ENCODE measurements around the gene HPCAL4.

Gene HPCAL4

GRCh38 chr1:39713557-39713956 is 22.3 kb upstream of the HPCAL4 start:
- no peaks in the 10 kb centered on the region for H3K9me3 ChIP-seq (replicated peaks; ENCODE audit: insufficient read depth, low read length)
- no peak overlapping the region for H3K4me2 ChIP-seq (ENCODE audit: low read depth, low read length)
- H4K20me1 ChIP-seq (ENCODE audit: insufficient read depth, low read length) = no peaks in the 10 kb centered on the region
- H3K79me2 ChIP-seq (ENCODE audit: low read length) = no peaks in the 10 kb centered on the region
- no peak overlapping the region for H3K9ac ChIP-seq (ENCODE audit: low read length)
- H3K4me1 ChIP-seq (ENCODE audit: low read length) = no peaks in the 10 kb centered on the region
- no peak overlapping the region for H2AFZ ChIP-seq (ENCODE audit: low read length)
- no peaks in the 10 kb centered on the region for H3F3A ChIP-seq (ENCODE audit: insufficient read depth, low read length)
- H3K36me3 ChIP-seq (replicated peaks; ENCODE audit: insufficient read depth, low read length) = no peaks in the 10 kb centered on the region
- H3K4me3 ChIP-seq (ENCODE audit: low read length) = no peak overlapping the region
- no peak overlapping the region for H3K27ac ChIP-seq (ENCODE audit: low read length)
- no peak for DNase-seq
- TF ChIP-seq EZH2 (optimal IDR thresholded peaks at IDR 0.05; ENCODE audit: low read depth, low read length) (no peak), CTCF (IDR thresholded peaks at IDR 0.05; ENCODE audit: low read length) (no peak), EZH2phosphoT487 (IDR thresholded peaks at IDR 0.05; ENCODE audit: low read length) (no peak)
- no peaks in the 10 kb centered on the region for H3K27me3 ChIP-seq (replicated peaks; ENCODE audit: insufficient read depth, low read length)
- no peaks in the 10 kb centered on the region for H3K9me2 ChIP-seq (replicated peaks; ENCODE audit: insufficient read depth, low read length)

GRCh38 chr1:39711966-39712340 is 20.7 kb upstream of the HPCAL4 start:
- Histone ChIP-seq H3K4me1 (ENCODE audit: low read length) (no peaks in the 10 kb centered on the region), H2AFZ (ENCODE audit: low read length) (no peak overlapping the region), H3K27me3 (replicated peaks; ENCODE audit: insufficient read depth, low read length) (no peaks in the 10 kb centered on the region), H3K79me2 (ENCODE audit: low read length) (no peaks in the 10 kb centered on the region), H3F3A (ENCODE audit: insufficient read depth, low read length) (no peaks in the 10 kb centered on the region), H3K36me3 (replicated peaks; ENCODE audit: insufficient read depth, low read length) (no peaks in the 10 kb centered on the region), H3K9me2 (replicated peaks; ENCODE audit: insufficient read depth, low read length) (no peaks in the 10 kb centered on the region), H4K20me1 (ENCODE audit: insufficient read depth, low read length) (no peaks in the 10 kb centered on the region), H3K9ac (ENCODE audit: low read length) (no peak overlapping the region), H3K9me3 (replicated peaks; ENCODE audit: insufficient read depth, low read length) (no peaks in the 10 kb centered on the region), H3K4me2 (ENCODE audit: low read depth, low read length) (no peak overlapping the region), H3K27ac (ENCODE audit: low read length) (no peak overlapping the region), H3K4me3 (ENCODE audit: low read length) (no peak overlapping the region)
- no peak for TF ChIP-seq EZH2phosphoT487 (IDR thresholded peaks at IDR 0.05; ENCODE audit: low read length)
- DNase-seq = no peak

GRCh38 chr1:39711104-39711965 is 20.1 kb upstream of the HPCAL4 start:
- no peak overlapping the region for H3K4me3 ChIP-seq (ENCODE audit: low read length)
- no peaks in the 10 kb centered on the region for H3K36me3 ChIP-seq (replicated peaks; ENCODE audit: insufficient read depth, low read length)
- H3K79me2 ChIP-seq (ENCODE audit: low read length) = no peaks in the 10 kb centered on the region
- DNase-seq = no peak
- H2AFZ ChIP-seq (ENCODE audit: low read length) = no peak overlapping the region
- H3K9me2 ChIP-seq (replicated peaks; ENCODE audit: insufficient read depth, low read length) = no peaks in the 10 kb centered on the region
- H3K27me3 ChIP-seq (replicated peaks; ENCODE audit: insufficient read depth, low read length) = no peaks in the 10 kb centered on the region
- H3K4me2 ChIP-seq (ENCODE audit: low read depth, low read length) = no peak overlapping the region
- no peak overlapping the region for H3K9ac ChIP-seq (ENCODE audit: low read length)
- TF ChIP-seq CTCF (IDR thresholded peaks at IDR 0.05; ENCODE audit: low read length) = no peak
- TF ChIP-seq EZH2phosphoT487 (IDR thresholded peaks at IDR 0.05; ENCODE audit: low read length) = no peak
- no peak for TF ChIP-seq EZH2 (optimal IDR thresholded peaks at IDR 0.05; ENCODE audit: low read depth, low read length)
- H4K20me1 ChIP-seq (ENCODE audit: insufficient read depth, low read length) = no peaks in the 10 kb centered on the region
- no peaks in the 10 kb centered on the region for H3K9me3 ChIP-seq (replicated peaks; ENCODE audit: insufficient read depth, low read length)
- no peaks in the 10 kb centered on the region for H3K4me1 ChIP-seq (ENCODE audit: low read length)
- no peaks in the 10 kb centered on the region for H3F3A ChIP-seq (ENCODE audit: insufficient read depth, low read length)
- no peak overlapping the region for H3K27ac ChIP-seq (ENCODE audit: low read length)

GRCh38 chr1:39707506-39707905 is 16.3 kb upstream of the HPCAL4 start:
- H3K36me3 ChIP-seq (replicated peaks; ENCODE audit: insufficient read depth, low read length) = no peaks in the 10 kb centered on the region
- no peaks in the 10 kb centered on the region for H3F3A ChIP-seq (ENCODE audit: insufficient read depth, low read length)
- no peak overlapping the region for H3K27ac ChIP-seq (ENCODE audit: low read length)
- no peaks in the 10 kb centered on the region for H3K27me3 ChIP-seq (replicated peaks; ENCODE audit: insufficient read depth, low read length)
- H3K79me2 ChIP-seq (ENCODE audit: low read length) = no peaks in the 10 kb centered on the region
- TF ChIP-seq CTCF (IDR thresholded peaks at IDR 0.05; ENCODE audit: low read length) = no peak
- H3K4me2 ChIP-seq (ENCODE audit: low read depth, low read length) = no peak overlapping the region
- H4K20me1 ChIP-seq (ENCODE audit: insufficient read depth, low read length) = no peaks in the 10 kb centered on the region
- no peak overlapping the region for H3K9ac ChIP-seq (ENCODE audit: low read length)
- DNase-seq = no peak
- H3K4me1 ChIP-seq (ENCODE audit: low read length) = no peaks in the 10 kb centered on the region
- H3K9me2 ChIP-seq (replicated peaks; ENCODE audit: insufficient read depth, low read length) = no peaks in the 10 kb centered on the region
- no peak overlapping the region for H2AFZ ChIP-seq (ENCODE audit: low read length)
- no peaks in the 10 kb centered on the region for H3K9me3 ChIP-seq (replicated peaks; ENCODE audit: insufficient read depth, low read length)
- H3K4me3 ChIP-seq (ENCODE audit: low read length) = no peak overlapping the region
